AG04449 (cell line): ENCODE measurements around the gene MTHFD1L.

ENCODE experiments used
- CTCF ChIA-PET: fragments of 350-600 bp; formaldehyde crosslinking; extraction: SDS; loops from one replicate; lab custom pipeline; 2021; ENCODE audit warnings: antibody characterized with exemption; lab: Yijun Ruan, JAX
- POLR2A ChIA-PET: fragments of 400-600, 350-600 bp; formaldehyde crosslinking; extraction: SDS; loops from one replicate; lab custom pipeline; 2020; ENCODE audit warnings: antibody characterized with exemption, inconsistent platforms; lab: Yijun Ruan, JAX
- DNase-seq: peaks from one replicate; pipeline ENCODE4 v3.0.0-alpha.2; 2010; ENCODE audit warnings: low read depth, low spot score
- H3K4me3 ChIP-seq: 2 replicates; pipeline ENCODE4 v1.5.1; 2011; ENCODE audit warnings: low read depth, mild to moderate bottlenecking, control low read depth, low read length
- CTCF ChIP-seq: IDR thresholded peaks from one replicate; pipeline ENCODE4 v1.5.1; 2011; ENCODE audit warnings: mild to moderate bottlenecking, moderate library complexity, low read length, control low read depth, inconsistent platforms; ENCODE audit not compliant: insufficient read depth; ENCODE audit errors: missing control alignments

The MTHFD1L gene

GRCh38 chr6:151098166-151098565 lies 232.7 kb downstream of the MTHFD1L start:
- ChIA-PET CTCF (interaction anchor here (1.0 to 3.5 kb wide), 3 partner anchors 10 to 227 kb away, joined by 3 to 19 read pairs (median 6); no protein-coding TSS in a partner anchor), POLR2A (no interaction called here)
- no peak for TF ChIP-seq CTCF
- DNase-seq, result no peak
- no peak overlapping the region for H3K4me3 ChIP-seq

GRCh38 chr6:151100326-151100725 lies 234.8 kb downstream of the MTHFD1L start:
- POLR2A ChIA-PET, result no interaction called here
- H3K4me3 ChIP-seq, result no peak overlapping the region
- no peak for TF ChIP-seq CTCF
- CTCF ChIA-PET, result interaction anchor here (0.5 to 2.5 kb wide), 2 partner anchors 224 to 226 kb away, joined by 4 to 8 read pairs; no protein-coding TSS in a partner anchor
- DNase-seq, result no peak

GRCh38 chr6:151101161-151101815 lies 235.8 kb downstream of the MTHFD1L start:
- DNase-seq, result no peak
- no peak for TF ChIP-seq CTCF
- H3K4me3 ChIP-seq, result no peak overlapping the region
- CTCF ChIA-PET, result interaction anchor here (2.5 kb wide), 1 partner anchor 223 kb away, joined by 8 read pairs; no protein-coding TSS in a partner anchor
- POLR2A ChIA-PET, result no interaction called here

GRCh38 chr6:151101816-151102694 lies 236.6 kb downstream of the MTHFD1L start:
- DNase-seq, result no peak
- CTCF ChIA-PET, result interaction anchor here (2.5 kb wide), 1 partner anchor 223 kb away, joined by 8 read pairs; no protein-coding TSS in a partner anchor
- H3K4me3 ChIP-seq, result no peak overlapping the region
- no peak for TF ChIP-seq CTCF
- POLR2A ChIA-PET, result no interaction called here

GRCh38 chr6:151103266-151103665 lies 237.8 kb downstream of the MTHFD1L start:
- CTCF ChIA-PET, result interaction anchor here (0.6 to 2.1 kb wide), 2 partner anchors 100 to 221 kb away, joined by 4 to 5 read pairs; no protein-coding TSS in a partner anchor
- no peak overlapping the region for H3K4me3 ChIP-seq
- no peak for TF ChIP-seq CTCF
- POLR2A ChIA-PET, result no interaction called here
- DNase-seq, result no peak
